Vagina (tissue), 2 donors: ENCODE measurements around the gene HID1. TPM values are rescaled to one million over a fixed set of nuclear protein-coding genes. Genes with fewer than 3 reads are reported as not detected.

Experiments used
- DNase-seq, 2 donors: peaks; one replicate each; pipeline ENCODE4 v3.0.0-alpha.2; 2017; ENCODE audit errors: extremely low spot score in 2 of 2
- H3K27ac ChIP-seq: fragments of 200-600 bp; sonication (generic); one replicate; pipeline ENCODE4 v1.5.1; 2019
- H3K27me3 ChIP-seq: fragments of 200-600 bp; sonication (generic); one replicate; pipeline ENCODE4 v1.5.1; 2019
- H3K36me3 ChIP-seq, 2 donors: fragments of 200-600 bp; sonication (generic); one replicate each; pipeline ENCODE4 v1.5.1; 2017 to 2019
- H3K4me1 ChIP-seq: fragments of 200-600 bp; sonication (generic); one replicate; pipeline ENCODE4 v1.5.1; 2019
- H3K4me3 ChIP-seq, 2 donors: fragments of 200-600 bp; sonication (generic); 1 replicate in 1 of 2; 2 replicates in 1 of 2; pipeline ENCODE4 v1.5.1; 2016 to 2019
- H3K9me3 ChIP-seq: fragments of 200-600 bp; sonication (generic); one replicate; pipeline ENCODE4 v1.5.1; 2019
- POLR2A ChIP-seq, 2 donors: fragments of 450-650 bp; IDR thresholded peaks; one replicate each; pipeline ENCODE4 v1.6.1; 2017; ENCODE audit warnings: antibody characterized with exemption in 2 of 2, mild to moderate bottlenecking in 2 of 2, moderate library complexity in 2 of 2
- POLR2AphosphoS5 ChIP-seq, 2 donors: sonication (generic); formaldehyde crosslinking; IDR thresholded peaks; one replicate each; pipeline ENCODE4 v1.9.0; 2017; ENCODE audit warnings: antibody characterized with exemption in 2 of 2, mild to moderate bottlenecking in 2 of 2, low read depth in 1 of 2; ENCODE audit not compliant: insufficient read depth in 1 of 2
- intact Hi-C: fragments of 100-400 bp; cut with DNase I; formaldehyde crosslinking; loops from one replicate; pipeline ENCODE4 v1.15.1; 2023
- total RNA-seq: library from RNA; depleted of rRNA; stranded (reverse); fragments of >200 nt; gene quantifications from one replicate; pipeline ENCODE4 v1.2.3, GENCODE V29; 2016
- TF ChIP-seq, protein P1 (sequence below), 3 experiments: fragments of 450-650 bp in 2 of 3; fragments of 200-600 bp in 1 of 3; sonication (generic) in 1 of 3; IDR thresholded peaks; one replicate each; pipeline ENCODE4 v1.5.1; 2017 to 2019; ENCODE audit warnings: antibody characterized with exemption in 3 of 3, mild to moderate bottlenecking in 2 of 3, moderate library complexity in 2 of 3

The HID1 gene
- total RNA-seq, 1 donor from 2014 or later: 13.0 TPM

DNA sequence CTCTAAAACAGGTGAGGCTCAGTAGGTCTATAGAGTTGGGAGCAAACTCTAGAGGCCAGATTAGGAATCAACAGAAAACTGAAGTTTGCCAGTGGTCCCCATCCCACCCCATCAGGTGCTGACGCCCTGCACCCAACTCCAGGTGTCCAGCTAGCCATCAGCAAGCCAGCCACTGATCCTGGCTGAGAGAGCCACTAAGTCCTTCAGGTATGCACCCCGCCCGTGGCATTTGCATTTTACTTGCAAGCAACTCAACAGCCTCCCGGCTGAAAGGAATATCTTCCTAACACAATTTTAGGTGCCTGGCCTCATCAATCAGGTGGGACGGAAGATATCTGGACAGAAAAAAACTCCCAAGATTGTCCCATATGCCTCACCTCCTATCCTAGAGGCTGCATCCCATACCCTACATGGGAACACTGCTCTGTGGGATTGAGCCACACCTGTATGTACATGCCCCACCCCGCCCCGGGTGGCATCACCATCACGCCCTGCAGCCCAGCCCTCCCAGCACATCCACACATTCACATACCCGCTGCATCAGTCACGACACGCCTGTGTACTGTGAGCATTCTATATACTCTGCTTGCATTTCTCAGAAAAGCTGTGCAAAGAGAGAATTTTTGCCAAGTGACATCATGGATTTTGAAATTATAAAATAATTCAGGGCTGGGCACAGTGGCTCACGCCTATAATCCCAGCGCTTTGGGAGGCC lies 28.6 kb downstream of the HID1 start:
- Histone ChIP-seq H3K27me3 (no peaks in the 10 kb centered on the region), H3K27ac (no peak overlapping the region), H3K36me3 (no peaks in the 10 kb centered on the region), H3K4me3 (no peak overlapping the region), H3K9me3 (no peaks in the 10 kb centered on the region), H3K4me1 (no peaks in the 10 kb centered on the region)
- no peak for DNase-seq
- TF ChIP-seq POLR2AphosphoS5 (IDR thresholded peaks at IDR 0.05; ENCODE audit: insufficient read depth in 1 of 2, low read depth in 1 of 2) (peak; percentile 20 to 22), POLR2A (IDR thresholded peaks at IDR 0.05) (no peak)
- TF ChIP-seq, protein P1, sequence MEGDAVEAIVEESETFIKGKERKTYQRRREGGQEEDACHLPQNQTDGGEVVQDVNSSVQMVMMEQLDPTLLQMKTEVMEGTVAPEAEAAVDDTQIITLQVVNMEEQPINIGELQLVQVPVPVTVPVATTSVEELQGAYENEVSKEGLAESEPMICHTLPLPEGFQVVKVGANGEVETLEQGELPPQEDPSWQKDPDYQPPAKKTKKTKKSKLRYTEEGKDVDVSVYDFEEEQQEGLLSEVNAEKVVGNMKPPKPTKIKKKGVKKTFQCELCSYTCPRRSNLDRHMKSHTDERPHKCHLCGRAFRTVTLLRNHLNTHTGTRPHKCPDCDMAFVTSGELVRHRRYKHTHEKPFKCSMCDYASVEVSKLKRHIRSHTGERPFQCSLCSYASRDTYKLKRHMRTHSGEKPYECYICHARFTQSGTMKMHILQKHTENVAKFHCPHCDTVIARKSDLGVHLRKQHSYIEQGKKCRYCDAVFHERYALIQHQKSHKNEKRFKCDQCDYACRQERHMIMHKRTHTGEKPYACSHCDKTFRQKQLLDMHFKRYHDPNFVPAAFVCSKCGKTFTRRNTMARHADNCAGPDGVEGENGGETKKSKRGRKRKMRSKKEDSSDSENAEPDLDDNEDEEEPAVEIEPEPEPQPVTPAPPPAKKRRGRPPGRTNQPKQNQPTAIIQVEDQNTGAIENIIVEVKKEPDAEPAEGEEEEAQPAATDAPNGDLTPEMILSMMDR (IDR thresholded peaks at IDR 0.05): no peak
- intact Hi-C loops: no loop called here

DNA sequence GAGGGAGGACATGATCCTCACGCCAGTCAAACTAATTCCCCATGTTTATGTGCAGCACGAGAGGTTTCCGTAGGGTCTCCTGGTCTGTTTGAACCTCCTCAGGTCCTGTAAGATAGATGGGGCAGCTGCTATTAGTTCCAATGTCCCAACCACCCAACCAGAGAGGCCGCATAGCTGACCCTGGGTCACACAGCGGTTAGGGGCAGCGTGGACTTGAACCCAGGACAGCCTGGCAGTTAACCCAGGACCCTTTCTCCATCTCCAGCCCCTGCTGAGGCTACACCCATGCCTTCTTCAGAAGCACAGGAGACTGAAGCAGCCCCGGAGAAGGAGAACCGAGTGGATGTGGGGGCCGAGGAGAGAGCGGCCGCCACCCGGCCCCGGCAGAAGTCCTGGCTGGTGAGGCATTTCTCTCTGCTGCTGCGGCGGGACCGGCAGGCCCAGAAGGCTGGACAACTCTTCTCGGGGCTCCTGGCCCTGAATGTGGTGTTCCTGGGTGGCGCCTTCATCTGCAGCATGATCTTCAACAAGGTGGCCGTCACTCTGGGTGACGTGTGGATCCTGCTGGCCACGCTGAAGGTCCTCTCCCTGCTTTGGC lies 31.3 kb downstream of the HID1 start:
- H3K4me3 ChIP-seq: no peak overlapping the region
- TF ChIP-seq POLR2A (IDR thresholded peaks at IDR 0.05) (no peak), POLR2AphosphoS5 (IDR thresholded peaks at IDR 0.05; ENCODE audit: insufficient read depth in 1 of 2, low read depth in 1 of 2) (no peak)
- TF ChIP-seq, protein P1 (IDR thresholded peaks at IDR 0.05): no peak
- H3K9me3 ChIP-seq: no peaks in the 10 kb centered on the region
- no peak for DNase-seq
- intact Hi-C loops: no loop called here
- no peaks in the 10 kb centered on the region for H3K27me3 ChIP-seq
- peaks cover 4% of the 10 kb centered on the region for H3K4me1 ChIP-seq
- no peaks in the 10 kb centered on the region for H3K36me3 ChIP-seq
- no peak overlapping the region for H3K27ac ChIP-seq

DNA sequence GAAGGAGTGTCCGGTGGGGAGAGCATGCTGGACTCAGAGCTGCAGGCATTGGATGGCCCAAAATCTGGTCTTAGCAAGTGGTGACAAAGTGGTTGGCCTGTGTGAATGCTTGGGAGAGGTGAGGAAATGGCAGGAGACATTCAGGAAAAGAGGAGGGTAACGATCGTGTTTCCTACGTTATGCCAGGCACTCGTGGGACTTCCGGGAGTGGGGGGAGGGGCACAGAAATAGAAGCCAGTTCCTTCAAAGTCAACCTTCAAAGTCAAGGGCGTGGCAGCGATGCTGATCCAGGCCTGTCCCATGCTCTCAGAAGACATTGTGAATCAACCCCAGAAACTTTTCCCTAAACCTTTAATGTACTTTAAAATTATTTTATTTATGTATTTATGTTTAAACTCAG lies 33.0 kb downstream of the HID1 start:
- no peaks in the 10 kb centered on the region for H3K9me3 ChIP-seq
- intact Hi-C loops: no loop called here
- no peak for TF ChIP-seq POLR2AphosphoS5 (IDR thresholded peaks at IDR 0.05; ENCODE audit: insufficient read depth in 1 of 2, low read depth in 1 of 2)
- H3K27me3 ChIP-seq: no peaks in the 10 kb centered on the region
- no peak overlapping the region for H3K4me3 ChIP-seq
- no peak for DNase-seq
- H3K4me1 ChIP-seq: peaks cover 14% of the 10 kb centered on the region
- H3K36me3 ChIP-seq: no peaks in the 10 kb centered on the region
- no peak overlapping the region for H3K27ac ChIP-seq

DNA sequence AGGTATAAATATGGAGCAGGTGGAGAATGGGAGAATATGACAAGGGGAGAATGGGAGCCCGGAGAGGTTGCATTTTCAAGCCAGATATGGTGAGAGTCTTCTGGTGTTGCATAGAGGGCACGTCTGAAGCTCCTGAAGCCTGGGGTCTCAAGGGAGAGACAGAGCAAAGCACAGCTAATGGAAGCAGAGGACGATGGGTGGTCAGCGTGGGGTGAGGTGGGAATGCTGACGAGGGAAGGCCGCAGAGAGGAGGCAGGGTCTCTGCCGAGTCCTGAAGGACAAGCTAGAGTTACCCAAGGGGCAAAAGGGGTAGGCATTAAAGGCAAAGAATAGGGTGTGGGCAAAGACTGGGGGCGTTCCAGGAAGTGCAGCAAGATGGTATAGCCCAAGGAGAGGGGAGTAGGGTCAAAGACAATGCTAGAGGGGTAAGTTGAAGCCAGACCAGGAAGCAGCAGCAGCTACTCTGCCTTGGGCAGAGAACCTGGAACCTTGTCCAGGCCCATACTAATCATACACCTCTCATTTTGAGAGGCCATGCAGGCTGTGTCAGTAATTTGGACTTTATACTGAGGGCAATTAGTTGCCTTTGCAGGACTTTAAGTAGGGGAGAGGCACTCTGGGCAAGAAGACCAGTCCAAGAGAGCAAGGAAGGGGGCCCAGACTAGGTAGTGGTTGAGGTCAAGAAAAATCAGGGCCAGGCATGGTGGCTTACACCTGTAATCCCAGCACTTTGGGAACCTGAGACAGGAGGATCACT lies 34.2 kb downstream of the HID1 start:
- no peaks in the 10 kb centered on the region for H3K9me3 ChIP-seq
- H3K27me3 ChIP-seq: no peaks in the 10 kb centered on the region
- no peaks in the 10 kb centered on the region for H3K36me3 ChIP-seq
- TF ChIP-seq, protein P1 (IDR thresholded peaks at IDR 0.05): no peak
- TF ChIP-seq POLR2A (IDR thresholded peaks at IDR 0.05) (no peak), POLR2AphosphoS5 (IDR thresholded peaks at IDR 0.05; ENCODE audit: insufficient read depth in 1 of 2, low read depth in 1 of 2) (no peak)
- H3K4me3 ChIP-seq: no peak overlapping the region
- H3K4me1 ChIP-seq: peaks cover 14% of the 10 kb centered on the region
- DNase-seq: no peak
- intact Hi-C loops: no loop called here
- H3K27ac ChIP-seq: no peak overlapping the region

DNA sequence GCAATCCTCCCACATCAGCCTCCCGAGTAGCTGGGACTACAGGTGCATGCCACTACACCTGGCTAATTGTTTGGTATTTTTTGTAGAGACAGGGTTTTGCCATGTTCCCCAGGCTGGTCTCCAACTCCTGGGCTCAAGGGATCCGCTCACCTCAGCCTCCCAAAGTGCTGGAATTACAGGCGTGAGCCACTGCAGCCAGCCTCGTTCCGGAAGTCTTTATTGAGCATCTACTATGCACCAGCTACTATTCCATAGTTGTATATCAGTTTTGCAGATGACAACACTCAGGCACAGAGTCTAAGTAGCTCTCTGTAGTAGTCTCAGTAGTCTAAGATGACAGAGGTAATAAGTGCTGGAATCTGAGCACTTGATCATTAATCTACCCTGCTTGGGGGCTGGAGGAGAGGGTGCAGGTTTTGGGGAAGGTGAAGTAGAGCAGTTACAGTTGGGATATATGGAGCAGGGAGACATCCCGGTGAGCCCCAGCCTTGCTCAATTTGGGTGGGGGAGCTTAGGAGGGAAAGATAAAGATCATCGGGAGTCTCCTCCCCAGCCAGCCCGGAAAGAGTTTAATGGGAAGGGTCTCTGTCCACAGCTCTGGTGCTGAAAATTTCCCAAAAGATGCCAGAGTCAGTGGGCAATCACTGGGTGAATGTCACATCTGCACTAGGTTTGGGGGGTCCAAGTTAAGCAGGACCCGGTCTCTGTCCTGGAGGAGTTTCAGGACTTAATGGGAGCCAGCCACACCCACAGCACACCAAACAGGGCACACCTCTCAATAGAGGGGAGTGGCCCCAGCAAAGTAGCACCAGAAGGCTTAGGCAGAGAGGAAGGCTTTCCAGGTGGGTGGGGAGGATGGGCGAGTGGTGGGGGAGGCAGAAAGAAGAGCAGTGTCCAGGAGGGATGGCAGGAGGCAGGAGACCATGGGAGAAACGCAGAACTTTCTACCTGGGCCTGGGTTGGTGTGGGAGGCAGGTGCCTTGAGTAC lies 35.2 kb downstream of the HID1 start:
- TF ChIP-seq, protein P1 (IDR thresholded peaks at IDR 0.05): no peak
- TF ChIP-seq POLR2AphosphoS5 (IDR thresholded peaks at IDR 0.05; ENCODE audit: insufficient read depth in 1 of 2, low read depth in 1 of 2): no peak
- TF ChIP-seq POLR2A (IDR thresholded peaks at IDR 0.05): no peak
- Histone ChIP-seq H3K9me3 (no peaks in the 10 kb centered on the region), H3K27me3 (no peaks in the 10 kb centered on the region), H3K4me3 (no peak overlapping the region), H3K27ac (no peak overlapping the region), H3K4me1 (peaks cover 14% of the 10 kb centered on the region), H3K36me3 (no peaks in the 10 kb centered on the region)
- no peak for DNase-seq
- intact Hi-C loops: no loop called here
